ENCODE measurements around the gene FZR1.
"Not testable (repeated sequence)": the region's sequence is repeated elsewhere in the genome, so short reads cannot be mapped to it uniquely, and the experiment has no call there.

FZR1 gene

GRCh38 chr19:3496392-3497273 lies 9.5 kb upstream of the FZR1 start:
- no peak for DNase-seq (ENCODE audit: low read depth)

- DNase-seq (ENCODE audit: low read depth), result no peak
These were observed 8.2 kb upstream of the FZR1 start for GRCh38 chr19:3497757-3498520.

GRCh38 chr19:3499738-3500428 lies 6.2 kb upstream of the FZR1 start:
- DNase-seq (ENCODE audit: low read depth), result no peak

GRCh38 chr19:3500429-3501101 lies 5.5 kb upstream of the FZR1 start, which contains the start of gene DOHH:
Gene DOHH, minus strand, starts transcription at chr19:3500674. Its CDS starts 3,860 bp downstream, at chr19:3496814.
- DNase-seq (ENCODE audit: low read depth), result peak; percentile 97

GRCh38 chr19:3501780-3502179 lies 4.3 kb upstream of the FZR1 start:
- no peak for DNase-seq (ENCODE audit: low read depth)

GRCh38 chr19:3503036-3503572 lies 3.0 kb upstream of the FZR1 start:
- no peak for DNase-seq (ENCODE audit: low read depth)

- no peak for DNase-seq (ENCODE audit: low read depth)
These were observed 1.4 kb upstream of the FZR1 start for GRCh38 chr19:3504735-3505134.

- DNase-seq (ENCODE audit: low read depth), result no peak
These were observed 551 bp downstream of the FZR1 start for GRCh38 chr19:3506384-3507340.

- DNase-seq (ENCODE audit: low read depth), result no peak
These were observed 1.4 kb downstream of the FZR1 start for GRCh38 chr19:3507371-3508120.

GRCh38 chr19:3508121-3508661 lies 2.1 kb downstream of the FZR1 start:
- DNase-seq (ENCODE audit: low read depth), result not testable (repeated sequence)

GRCh38 chr19:3508771-3509535 lies 2.8 kb downstream of the FZR1 start:
- no peak for DNase-seq (ENCODE audit: low read depth)

GRCh38 chr19:3509566-3509989 lies 3.5 kb downstream of the FZR1 start:
- no peak for DNase-seq (ENCODE audit: low read depth)

GRCh38 chr19:3510727-3511126 lies 4.6 kb downstream of the FZR1 start:
- DNase-seq (ENCODE audit: low read depth), result no peak

- DNase-seq (ENCODE audit: low read depth), result no peak
These were observed 5.6 kb downstream of the FZR1 start for GRCh38 chr19:3511506-3512251.

- DNase-seq (ENCODE audit: low read depth), result no peak
These were observed 6.6 kb downstream of the FZR1 start for GRCh38 chr19:3512562-3513228.

- DNase-seq (ENCODE audit: low read depth), result no peak
These were observed 7.4 kb downstream of the FZR1 start for GRCh38 chr19:3513229-3514140.

All from CMK (cell line).